ENCODE results near the gene TNFSF13B. TPM values are rescaled to one million over a fixed set of nuclear protein-coding genes. Genes with fewer than 3 reads are reported as not detected.

TNFSF13B gene
- total RNA-seq, 2 experiments from 2014 or later = 2.8 to 4.4 TPM

- no peak for DNase-seq
- peak; percentile 41 for TF ChIP-seq CTCF (IDR thresholded peaks at IDR 0.05)
- no peak for ATAC-seq
- Mint-ChIP-seq H3K4me3 (no peak overlapping the region), H3K27me3 (no peaks in the 10 kb centered on the region), H3K9me3 (no peaks in the 10 kb centered on the region), H3K36me3 (ENCODE audit: low read depth) (no peaks in the 10 kb centered on the region), H3K4me1 (ENCODE audit: low read depth) (peaks cover 8% of the 10 kb centered on the region), H3K27ac (no peak overlapping the region)
- ChIA-PET POLR2A (interaction anchor here (1.1 kb wide), 1 partner anchor 14 kb away, joined by 3 read pairs; no protein-coding TSS in a partner anchor), CTCF (interaction anchor here (0.9 kb wide), 1 partner anchor 8 kb away, joined by 3 read pairs; no protein-coding TSS in a partner anchor)
- intact Hi-C loops (cut with micrococcal nuclease) = no loop called here
These were observed 73.1 kb downstream of the TNFSF13B start for GRCh38 chr13:108342369-108343289.

- no peak overlapping the region for H3K27ac Mint-ChIP-seq
- CTCF ChIA-PET = no interaction called here
- intact Hi-C loops (cut with micrococcal nuclease) = no loop called here
These were observed 75.5 kb downstream of the TNFSF13B start for GRCh38 chr13:108345016-108345415.

GRCh38 chr13:108346376-108346775 is 76.9 kb downstream of the TNFSF13B start:
- ATAC-seq (peak; percentile 56), DNase-seq (peak; percentile 14)
- TF ChIP-seq CTCF (IDR thresholded peaks at IDR 0.05) = no peak
- CTCF ChIA-PET = no interaction called here
- no peak overlapping the region for H3K27ac Mint-ChIP-seq
- H3K4me3 Mint-ChIP-seq = no peak overlapping the region
- H3K4me1 Mint-ChIP-seq (ENCODE audit: low read depth) = peaks cover 8% of the 10 kb centered on the region
- no peaks in the 10 kb centered on the region for H3K36me3 Mint-ChIP-seq (ENCODE audit: low read depth)
- intact Hi-C loops (cut with micrococcal nuclease) = no loop called here
- H3K9me3 Mint-ChIP-seq = no peaks in the 10 kb centered on the region
- H3K27me3 Mint-ChIP-seq = no peaks in the 10 kb centered on the region
- POLR2A ChIA-PET = no interaction called here

More at GRCh38 chr13:108345016-108345415, 75.5 kb downstream of the TNFSF13B start:
- POLR2A ChIA-PET = no interaction called here
- DNase-seq (no peak), ATAC-seq (no peak)
- Mint-ChIP-seq H3K4me1 (ENCODE audit: low read depth) (peaks cover 8% of the 10 kb centered on the region), H3K9me3 (no peaks in the 10 kb centered on the region), H3K36me3 (ENCODE audit: low read depth) (no peaks in the 10 kb centered on the region), H3K27me3 (no peaks in the 10 kb centered on the region), H3K4me3 (no peak overlapping the region)
- no peak for TF ChIP-seq CTCF (IDR thresholded peaks at IDR 0.05)

- DNase-seq (no peak), ATAC-seq (no peak)
- TF ChIP-seq CTCF (IDR thresholded peaks at IDR 0.05) = no peak
- no peaks in the 10 kb centered on the region for H3K9me3 Mint-ChIP-seq
- H3K36me3 Mint-ChIP-seq (ENCODE audit: low read depth) = no peaks in the 10 kb centered on the region
- no peak overlapping the region for H3K4me3 Mint-ChIP-seq
- intact Hi-C loops (cut with micrococcal nuclease) = no loop called here
- ChIA-PET POLR2A (no interaction called here), CTCF (no interaction called here)
- H3K27me3 Mint-ChIP-seq = peaks cover 2% of the 10 kb centered on the region
- peaks cover 3% of the 10 kb centered on the region for H3K4me1 Mint-ChIP-seq (ENCODE audit: low read depth)
- H3K27ac Mint-ChIP-seq = no peak overlapping the region
These were observed 79.8 kb downstream of the TNFSF13B start for GRCh38 chr13:108349269-108349668.

GRCh38 chr13:108350579-108350978 is 81.1 kb downstream of the TNFSF13B start:
- ChIA-PET CTCF (interaction anchor here (0.9 to 1.0 kb wide), 2 partner anchors 8 to 12 kb away, joined by 3 read pairs; no protein-coding TSS in a partner anchor), POLR2A (no interaction called here)
- H3K4me1 Mint-ChIP-seq (ENCODE audit: low read depth) = peaks cover 3% of the 10 kb centered on the region

More at GRCh38 chr13:108350579-108350978, 81.1 kb downstream of the TNFSF13B start:
- Mint-ChIP-seq H3K9me3 (no peaks in the 10 kb centered on the region), H3K27me3 (peaks cover 2% of the 10 kb centered on the region), H3K27ac (no peak overlapping the region), H3K36me3 (ENCODE audit: low read depth) (no peaks in the 10 kb centered on the region), H3K4me3 (no peak overlapping the region)
- no peak for TF ChIP-seq CTCF (IDR thresholded peaks at IDR 0.05)
- no peak for DNase-seq
- ATAC-seq = no peak
- intact Hi-C loops (cut with micrococcal nuclease) = no loop called here
